H9 (cell line): ENCODE data around the gene TLR6. TPM values are rescaled to one million over a fixed set of nuclear protein-coding genes. Genes with fewer than 3 reads are reported as not detected.

Experiments
- DNase-seq: peaks from one replicate; pipeline ENCODE4 v3.0.0-alpha.2; 2017
- H2AFZ ChIP-seq: one replicate; pipeline ENCODE4 v1.6.1; 2013; ENCODE audit warnings: mild to moderate bottlenecking, low read length, control low read depth, moderate library complexity
- H2AK5ac ChIP-seq: 2 replicates; pipeline ENCODE4 v1.6.1; 2013; ENCODE audit warnings: low read length, control low read depth, mixed read lengths; ENCODE audit not compliant: insufficient read length
- H2BK120ac ChIP-seq: one replicate; pipeline ENCODE4 v1.6.1; 2013; ENCODE audit warnings: low read depth, mild to moderate bottlenecking, low read length, control low read depth, inconsistent platforms; ENCODE audit not compliant: poor library complexity, severe bottlenecking
- H2BK12ac ChIP-seq: 2 replicates; pipeline ENCODE4 v1.6.1; 2013; ENCODE audit warnings: low read length, control low read depth, mixed read lengths, low read depth; ENCODE audit not compliant: insufficient read length
- H2BK15ac ChIP-seq: 2 replicates; pipeline ENCODE4 v1.6.1; 2013; ENCODE audit warnings: low read depth, low read length, control low read depth
- H2BK20ac ChIP-seq: one replicate; pipeline ENCODE4 v1.6.1; 2013; ENCODE audit warnings: low read depth, mild to moderate bottlenecking, low read length, control low read depth, inconsistent platforms; ENCODE audit not compliant: poor library complexity, severe bottlenecking
- H2BK5ac ChIP-seq: 2 replicates; pipeline ENCODE4 v1.6.1; 2013; ENCODE audit warnings: low read length, control low read depth, mixed read lengths; ENCODE audit not compliant: insufficient read length
- H3K14ac ChIP-seq: 2 replicates; pipeline ENCODE4 v1.6.1; 2013; ENCODE audit warnings: low read length, control low read depth; ENCODE audit not compliant: insufficient read depth
- H3K18ac ChIP-seq: 2 replicates; pipeline ENCODE4 v1.6.1; 2013; ENCODE audit warnings: low read depth, mild to moderate bottlenecking, mixed read lengths, low read length, control low read depth; ENCODE audit not compliant: insufficient read length
- H3K23ac ChIP-seq: 2 replicates; pipeline ENCODE4 v1.6.1; 2013; ENCODE audit warnings: low read length, control low read depth, mixed read lengths, low read depth; ENCODE audit not compliant: insufficient read length
- H3K23me2 ChIP-seq: 2 replicates; pipeline ENCODE4 v1.6.1; 2013; ENCODE audit warnings: low read depth, mild to moderate bottlenecking, mixed read lengths, low read length, control low read depth; ENCODE audit not compliant: insufficient read length, poor library complexity, severe bottlenecking
- H3K27ac ChIP-seq: 2 replicates; pipeline ENCODE4 v1.5.1; 2013; ENCODE audit warnings: low read length, control low read depth, mixed read lengths, low read depth; ENCODE audit not compliant: insufficient read length
- H3K27me3 ChIP-seq: 2 replicates; pipeline ENCODE4 v1.6.1; 2013; ENCODE audit warnings: low read length, control low read depth, inconsistent platforms; ENCODE audit not compliant: insufficient read depth
- H3K4ac ChIP-seq: 2 replicates; pipeline ENCODE4 v1.6.1; 2013; ENCODE audit warnings: low read depth, mild to moderate bottlenecking, control low read depth, inconsistent platforms, low read length, moderate library complexity
- H3K4me1 ChIP-seq: 2 replicates; pipeline ENCODE4 v1.6.1; 2013; ENCODE audit warnings: low read length, control low read depth, inconsistent platforms; ENCODE audit not compliant: insufficient read depth
- H3K4me2 ChIP-seq: 2 replicates; pipeline ENCODE4 v1.6.1; 2013; ENCODE audit warnings: low read length, control low read depth, mixed read lengths; ENCODE audit not compliant: insufficient read length, insufficient read depth
- H3K56ac ChIP-seq: 2 replicates; pipeline ENCODE4 v1.6.1; 2013; ENCODE audit warnings: low read depth, mild to moderate bottlenecking, mixed read lengths, low read length, control low read depth; ENCODE audit not compliant: insufficient read length
- H3K79me1 ChIP-seq: 2 replicates; pipeline ENCODE4 v1.6.1; 2013; ENCODE audit warnings: low read depth, mild to moderate bottlenecking, moderate library complexity, low read length, control low read depth, inconsistent platforms; ENCODE audit not compliant: insufficient read depth, poor library complexity, severe bottlenecking
- H3K79me2 ChIP-seq: 2 replicates; pipeline ENCODE4 v1.6.1; 2013; ENCODE audit warnings: low read length, control low read depth, inconsistent platforms; ENCODE audit not compliant: insufficient read depth
- H3K9ac ChIP-seq: 2 replicates; pipeline ENCODE4 v1.6.1; 2013; ENCODE audit warnings: low read length, control low read depth, mixed read lengths; ENCODE audit not compliant: insufficient read length; ENCODE audit errors: extremely low read depth
- H3K9me3 ChIP-seq: one replicate; pipeline ENCODE4 v1.6.1; 2013; ENCODE audit warnings: low read depth, low read length, inconsistent platforms; ENCODE audit not compliant: control insufficient read depth
- H3T11ph ChIP-seq: one replicate; pipeline ENCODE4 v1.6.1; 2013; ENCODE audit warnings: mild to moderate bottlenecking, low read length, control low read depth, inconsistent platforms
- H4K20me1 ChIP-seq: one replicate; pipeline ENCODE4 v1.6.1; 2013; ENCODE audit not compliant: control insufficient read depth, insufficient read length, insufficient read depth
- H4K5ac ChIP-seq: 2 replicates; pipeline ENCODE4 v1.6.1; 2013; ENCODE audit warnings: low read depth, mild to moderate bottlenecking, mixed read lengths, low read length, control low read depth; ENCODE audit not compliant: insufficient read length
- H4K8ac ChIP-seq: replicated peaks from 2 replicates; pipeline ENCODE4 v1.6.1; 2013; ENCODE audit warnings: low read length, control low read depth, mixed read lengths, low read depth; ENCODE audit not compliant: insufficient read length
- H4K91ac ChIP-seq: 2 replicates; pipeline ENCODE4 v1.6.1; 2013; ENCODE audit warnings: low read depth, mild to moderate bottlenecking, moderate library complexity, mixed read lengths, low read length, control low read depth; ENCODE audit not compliant: insufficient read length
- H3K27ac Mint-ChIP-seq, 3 experiments: 2 replicates in 2 of 3; 3 replicates in 1 of 3; pipeline ENCODE4 v1.8.0; 2020 to 2021; ENCODE audit warnings: mixed read lengths in 3 of 3, mild to moderate bottlenecking in 1 of 3, moderate library complexity in 1 of 3
- H3K27me3 Mint-ChIP-seq: 2 replicates; pipeline ENCODE4 v1.8.0; 2021; ENCODE audit warnings: low read depth, mild to moderate bottlenecking, moderate library complexity, mixed read lengths
- H3K36me3 Mint-ChIP-seq, 3 experiments: 2 replicates in 2 of 3; 3 replicates in 1 of 3; pipeline ENCODE4 v1.8.0; 2020 to 2021; ENCODE audit warnings: low read depth in 3 of 3, mixed read lengths in 3 of 3; ENCODE audit not compliant: insufficient read depth in 1 of 3
- H3K4me1 Mint-ChIP-seq, 2 experiments: 2 replicates each; pipeline ENCODE4 v1.8.0; 2020; ENCODE audit warnings: mixed read lengths in 2 of 2
- H3K4me3 Mint-ChIP-seq, 2 experiments: 2 replicates in 1 of 2; 3 replicates in 1 of 2; pipeline ENCODE4 v1.8.0; 2020 to 2021; ENCODE audit warnings: mild to moderate bottlenecking in 2 of 2, mixed read lengths in 2 of 2, moderate library complexity in 1 of 2
- H3K9me3 Mint-ChIP-seq, 2 experiments: 2 replicates in 1 of 2; 3 replicates in 1 of 2; pipeline ENCODE4 v1.8.0; 2020; ENCODE audit warnings: mild to moderate bottlenecking in 2 of 2, mixed read lengths in 2 of 2, moderate library complexity in 1 of 2
- WGBS: extraction: QIAGEN DNeasy Blood & Tissue Kit; methylation state at CpG from one replicate; pipeline ENCODE4 v1.1.7; 2013; ENCODE audit warnings: missing lambda C conversion rate, low lambda C conversion rate, mixed read lengths; ENCODE audit not compliant: insufficient read length; ENCODE audit errors: extremely low coverage; 5-methylcytosine and 5-hydroxymethylcytosine counted together
- total RNA-seq: library from RNA; stranded (reverse); gene quantifications from 2 replicates; pipeline ENCODE4 v1.2.1, GENCODE V29; 2021
- TF ChIP-seq, protein P1 (sequence below): fragments of 200-600 bp; sonication (generic); conservative IDR thresholded peaks from 3 replicates; pipeline ENCODE4 v1.8.0; 2021; ENCODE audit warnings: antibody characterized with exemption, mild to moderate bottlenecking

TLR6 gene
- total RNA-seq, 1 experiment from 2014 or later, result 0.11 TPM

DNA sequence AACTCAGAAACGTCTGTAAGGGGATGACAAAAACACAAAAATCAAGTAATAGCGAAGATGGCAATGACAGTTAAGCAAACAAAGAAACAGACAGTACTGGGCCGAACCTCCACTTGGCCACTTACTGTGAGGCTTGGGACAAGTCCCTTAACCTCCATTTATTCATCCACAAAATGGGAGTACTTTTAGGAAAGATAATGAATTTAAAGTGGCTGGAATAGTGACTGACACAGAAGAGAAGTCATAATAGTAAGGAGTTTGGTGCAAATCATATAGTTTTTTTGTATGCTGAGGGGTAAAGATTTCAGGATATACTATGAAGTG, 1.4 kb upstream of the TLR6 start:
- no peak overlapping the region for H3K27ac ChIP-seq

More for the DNA sequence above, 1.4 kb upstream of the TLR6 start:
- H3K27me3 Mint-ChIP-seq, result no peaks in the 10 kb centered on the region; the same call in 1 of the 2 replicates
- no peak overlapping the region for H4K8ac ChIP-seq
- H3K56ac ChIP-seq, result no peak overlapping the region
- no peak overlapping the region for H3K14ac ChIP-seq
- H3K23me2 ChIP-seq, result no peaks in the 10 kb centered on the region
- H2BK20ac ChIP-seq, result no peak overlapping the region
- H3K4me1 ChIP-seq, result no peaks in the 10 kb centered on the region; the same call in 1 of the 2 replicates
- no peak overlapping the region for H3K4ac ChIP-seq
- DNase-seq, result no peak
- no CpG with 5 or more reads among the region's 3 CpGs for WGBS
- H2BK5ac ChIP-seq, result no peak overlapping the region
- H3K23ac ChIP-seq, result no peak overlapping the region
- H3K79me2 ChIP-seq, result no peaks in the 10 kb centered on the region
- H3K36me3 Mint-ChIP-seq, result no peaks in the 10 kb centered on the region
- H4K20me1 ChIP-seq, result no peaks in the 10 kb centered on the region
- H4K5ac ChIP-seq, result no peak overlapping the region
- no peak overlapping the region for H2BK12ac ChIP-seq
- no peaks in the 10 kb centered on the region for H3K9me3 ChIP-seq
- H2BK120ac ChIP-seq, result no peak overlapping the region
- no peak overlapping the region for H3K18ac ChIP-seq
- no peaks in the 10 kb centered on the region for H3K27me3 ChIP-seq
- no peak overlapping the region for H2AFZ ChIP-seq
- no peak overlapping the region for H2AK5ac ChIP-seq
- no peaks in the 10 kb centered on the region for H3K79me1 ChIP-seq
- TF ChIP-seq, protein P1, sequence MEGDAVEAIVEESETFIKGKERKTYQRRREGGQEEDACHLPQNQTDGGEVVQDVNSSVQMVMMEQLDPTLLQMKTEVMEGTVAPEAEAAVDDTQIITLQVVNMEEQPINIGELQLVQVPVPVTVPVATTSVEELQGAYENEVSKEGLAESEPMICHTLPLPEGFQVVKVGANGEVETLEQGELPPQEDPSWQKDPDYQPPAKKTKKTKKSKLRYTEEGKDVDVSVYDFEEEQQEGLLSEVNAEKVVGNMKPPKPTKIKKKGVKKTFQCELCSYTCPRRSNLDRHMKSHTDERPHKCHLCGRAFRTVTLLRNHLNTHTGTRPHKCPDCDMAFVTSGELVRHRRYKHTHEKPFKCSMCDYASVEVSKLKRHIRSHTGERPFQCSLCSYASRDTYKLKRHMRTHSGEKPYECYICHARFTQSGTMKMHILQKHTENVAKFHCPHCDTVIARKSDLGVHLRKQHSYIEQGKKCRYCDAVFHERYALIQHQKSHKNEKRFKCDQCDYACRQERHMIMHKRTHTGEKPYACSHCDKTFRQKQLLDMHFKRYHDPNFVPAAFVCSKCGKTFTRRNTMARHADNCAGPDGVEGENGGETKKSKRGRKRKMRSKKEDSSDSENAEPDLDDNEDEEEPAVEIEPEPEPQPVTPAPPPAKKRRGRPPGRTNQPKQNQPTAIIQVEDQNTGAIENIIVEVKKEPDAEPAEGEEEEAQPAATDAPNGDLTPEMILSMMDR, result no peak
- H3K27ac Mint-ChIP-seq, result 0 out of 7 replicates have a peak overlapping the region, but pooled peaks of 1 of the 3 experiments have one; percentile 2
- no peak overlapping the region for H3K4me3 Mint-ChIP-seq
- H3K9me3 Mint-ChIP-seq, result no peaks in the 10 kb centered on the region
- no peak overlapping the region for H4K91ac ChIP-seq
- H3K9ac ChIP-seq, result no peak overlapping the region
- no peak overlapping the region for H3K4me2 ChIP-seq
- peaks cover 16 to 19% of the 10 kb centered on the region in 2 experiments; a peak in 3 of 4 replicates for H3K4me1 Mint-ChIP-seq
- no peak overlapping the region for H3T11ph ChIP-seq
- no peak overlapping the region for H2BK15ac ChIP-seq
